ENCODE results near the gene NEK11.

DNA sequence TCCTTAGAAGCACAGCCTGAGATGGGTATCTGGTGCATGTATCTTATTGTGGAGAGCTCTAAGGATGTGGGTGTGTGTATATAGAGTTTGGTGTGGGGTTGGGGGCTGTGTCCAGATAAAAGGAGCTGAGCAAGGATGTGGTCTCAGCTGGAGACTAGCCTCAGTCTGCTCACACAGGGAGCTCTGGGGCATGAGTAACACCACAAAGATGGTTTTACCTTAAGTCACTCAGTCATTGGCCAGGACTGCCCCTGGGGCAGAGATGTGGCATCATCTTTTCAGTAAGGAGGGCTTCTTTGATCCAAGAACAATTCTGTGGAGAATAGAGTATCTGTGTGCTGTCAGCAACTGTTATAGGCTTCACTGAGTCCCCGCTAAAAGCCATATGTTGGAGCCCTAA, 191.5 kb downstream of the NEK11 start:
- TF ChIP-seq, protein P1, sequence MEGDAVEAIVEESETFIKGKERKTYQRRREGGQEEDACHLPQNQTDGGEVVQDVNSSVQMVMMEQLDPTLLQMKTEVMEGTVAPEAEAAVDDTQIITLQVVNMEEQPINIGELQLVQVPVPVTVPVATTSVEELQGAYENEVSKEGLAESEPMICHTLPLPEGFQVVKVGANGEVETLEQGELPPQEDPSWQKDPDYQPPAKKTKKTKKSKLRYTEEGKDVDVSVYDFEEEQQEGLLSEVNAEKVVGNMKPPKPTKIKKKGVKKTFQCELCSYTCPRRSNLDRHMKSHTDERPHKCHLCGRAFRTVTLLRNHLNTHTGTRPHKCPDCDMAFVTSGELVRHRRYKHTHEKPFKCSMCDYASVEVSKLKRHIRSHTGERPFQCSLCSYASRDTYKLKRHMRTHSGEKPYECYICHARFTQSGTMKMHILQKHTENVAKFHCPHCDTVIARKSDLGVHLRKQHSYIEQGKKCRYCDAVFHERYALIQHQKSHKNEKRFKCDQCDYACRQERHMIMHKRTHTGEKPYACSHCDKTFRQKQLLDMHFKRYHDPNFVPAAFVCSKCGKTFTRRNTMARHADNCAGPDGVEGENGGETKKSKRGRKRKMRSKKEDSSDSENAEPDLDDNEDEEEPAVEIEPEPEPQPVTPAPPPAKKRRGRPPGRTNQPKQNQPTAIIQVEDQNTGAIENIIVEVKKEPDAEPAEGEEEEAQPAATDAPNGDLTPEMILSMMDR (IDR thresholded peaks at IDR 0.05): no peak
- no peak for TF ChIP-seq POLR2A (IDR thresholded peaks at IDR 0.05)
